Fibroblast of lung (primary cell): Measurements from ENCODE around the gene PNPLA7. TPM values are rescaled to one million over a fixed set of nuclear protein-coding genes. Genes with fewer than 3 reads are reported as not detected.

ENCODE experiments used
- DNase-seq, 2 donors: peaks; one replicate each; pipeline versions ENCODE4 v3.0.0 to v3.0.0-alpha.2; 2010; ENCODE audit warnings: low read depth in 2 of 2
- H2AFZ ChIP-seq: 2 replicates; pipeline ENCODE4 v1.5.1; 2012; ENCODE audit warnings: low read length, control low read depth, inconsistent platforms
- H3K27ac ChIP-seq: 2 replicates; pipeline ENCODE4 v1.5.1; 2011; ENCODE audit warnings: low read length, control low read depth; ENCODE audit not compliant: insufficient read depth
- H3K27me3 ChIP-seq: 2 replicates; pipeline ENCODE4 v1.5.1; 2011; ENCODE audit warnings: mild to moderate bottlenecking, low read length; ENCODE audit not compliant: control insufficient read depth, insufficient read depth
- H3K36me3 ChIP-seq: 2 replicates; pipeline ENCODE4 v1.5.1; 2011; ENCODE audit warnings: low read length; ENCODE audit not compliant: control insufficient read depth, insufficient read depth
- H3K4me1 ChIP-seq: 2 replicates; pipeline ENCODE4 v1.5.1; 2011; ENCODE audit warnings: low read length; ENCODE audit not compliant: control insufficient read depth, insufficient read depth; ENCODE audit errors: extremely low read depth
- H3K4me2 ChIP-seq: 2 replicates; pipeline ENCODE4 v1.5.1; 2011; ENCODE audit warnings: low read length, control low read depth; ENCODE audit not compliant: insufficient read depth; ENCODE audit errors: extremely low read depth
- H3K4me3 ChIP-seq, 4 experiments: fragments of 200-600 bp in 1 of 4; sonication (generic) in 1 of 4; replicated peaks in 1 of 4; 2 replicates each; pipeline ENCODE4 v1.5.1; 2011 to 2016; ENCODE audit warnings: low read length in 4 of 4, low read depth in 3 of 4, mild to moderate bottlenecking in 3 of 4, control low read depth in 2 of 4, inconsistent platforms in 1 of 4, mixed read lengths in 1 of 4; ENCODE audit not compliant: insufficient read depth in 1 of 4; ENCODE audit errors: control extremely low read depth in 1 of 4
- H3K79me2 ChIP-seq: 2 replicates; pipeline ENCODE4 v1.5.1; 2012; ENCODE audit warnings: mild to moderate bottlenecking, low read length, inconsistent platforms; ENCODE audit not compliant: control insufficient read depth, insufficient read depth
- H3K9ac ChIP-seq: 2 replicates; pipeline ENCODE4 v1.5.1; 2011; ENCODE audit warnings: mild to moderate bottlenecking, low read length, control low read depth; ENCODE audit not compliant: insufficient read depth
- H3K9me3 ChIP-seq: 2 replicates; pipeline ENCODE4 v1.5.1; 2012; ENCODE audit warnings: low read depth, low read length; ENCODE audit not compliant: control insufficient read depth, insufficient read depth
- H4K20me1 ChIP-seq: 2 replicates; pipeline ENCODE4 v1.5.1; 2011; ENCODE audit warnings: low read length; ENCODE audit not compliant: control insufficient read depth, insufficient read depth; ENCODE audit errors: extremely low read depth
- CTCF ChIP-seq, 2 donors: IDR thresholded peaks in 1 of 2; conservative IDR thresholded peaks in 1 of 2; 1 replicate in 1 of 2; 2 replicates in 1 of 2; pipeline ENCODE4 v1.5.1; 2011 to 2012; ENCODE audit warnings: low read length in 2 of 2, control low read depth in 1 of 2, inconsistent platforms in 1 of 2, low read depth in 1 of 2, mild to moderate bottlenecking in 1 of 2
- EZH2 ChIP-seq: IDR thresholded peaks from 2 replicates; pipeline ENCODE4 v1.5.1; 2012; ENCODE audit warnings: low read length, control low read depth, mild to moderate bottlenecking; ENCODE audit errors: missing control alignments
- polyA plus RNA-seq, 2 donors: library from polyadenylated mRNA; depleted of rRNA in 1 of 2; stranded (reverse) in 1 of 2; unstranded in 1 of 2; fragments of >200 nt; gene quantifications; 2 replicates each; pipeline ENCODE4 v1.2.1, GENCODE V29; 2011 to 2012; ENCODE audit warnings: missing spikeins in 1 of 2
- total RNA-seq: library from RNA; depleted of rRNA; stranded (reverse); fragments of >200 nt; gene quantifications from 2 replicates; pipeline ENCODE4 v1.2.1, GENCODE V29; 2014

PNPLA7 gene
- total and polyA plus RNA-seq, 2 donors (not counting 1 experiment from before 2014, with no cell fraction given): 0.23 to 3.0 TPM

GRCh38 chr9:137445275-137445807 lies 104.9 kb downstream of the PNPLA7 start:
- H3K9ac ChIP-seq: no peak overlapping the region
- no peak overlapping the region for H3K4me3 ChIP-seq
- H2AFZ ChIP-seq: no peak overlapping the region
- TF ChIP-seq CTCF (conservative IDR thresholded peaks at IDR 0.05 in 1 of 2, IDR thresholded peaks at IDR 0.05 in 1 of 2; ENCODE audit: low read depth in 1 of 2, low read length in 2 of 2) (peak; percentile 79 to 86), EZH2 (no peak)
- H3K36me3 ChIP-seq: peaks cover 3% of the 10 kb centered on the region
- H3K27me3 ChIP-seq: no peaks in the 10 kb centered on the region
- H3K4me1 ChIP-seq: peaks cover 2% of the 10 kb centered on the region
- no peaks in the 10 kb centered on the region for H3K79me2 ChIP-seq
- DNase-seq: peak; percentile 68 to 77
- H3K27ac ChIP-seq: no peak overlapping the region
- no peak overlapping the region for H3K4me2 ChIP-seq
- H3K9me3 ChIP-seq: no peaks in the 10 kb centered on the region
- no peaks in the 10 kb centered on the region for H4K20me1 ChIP-seq

GRCh38 chr9:137444106-137444790 lies 106.0 kb downstream of the PNPLA7 start:
- Histone ChIP-seq H3K79me2 (no peaks in the 10 kb centered on the region), H4K20me1 (no peaks in the 10 kb centered on the region), H3K36me3 (peaks cover 3% of the 10 kb centered on the region), H3K27ac (no peak overlapping the region), H3K9ac (no peak overlapping the region), H3K4me1 (peaks cover 2% of the 10 kb centered on the region), H3K27me3 (no peaks in the 10 kb centered on the region), H3K4me2 (no peak overlapping the region), H2AFZ (no peak overlapping the region), H3K9me3 (no peaks in the 10 kb centered on the region), H3K4me3 (no peak overlapping the region)
- TF ChIP-seq CTCF (conservative IDR thresholded peaks at IDR 0.05 in 1 of 2, IDR thresholded peaks at IDR 0.05 in 1 of 2; ENCODE audit: low read depth in 1 of 2, low read length in 2 of 2) (no peak), EZH2 (no peak)
- DNase-seq: no peak

- no peak overlapping the region for H3K27ac ChIP-seq
- H4K20me1 ChIP-seq: no peaks in the 10 kb centered on the region
- peaks cover 2% of the 10 kb centered on the region for H3K4me1 ChIP-seq
- H3K4me3 ChIP-seq: no peak overlapping the region
- H3K36me3 ChIP-seq: no peaks in the 10 kb centered on the region
- H3K9ac ChIP-seq: no peak overlapping the region
- H3K9me3 ChIP-seq: no peaks in the 10 kb centered on the region
- no peaks in the 10 kb centered on the region for H3K27me3 ChIP-seq
- no peak for DNase-seq
- no peaks in the 10 kb centered on the region for H3K79me2 ChIP-seq
- no peak overlapping the region for H3K4me2 ChIP-seq
- no peak overlapping the region for H2AFZ ChIP-seq
- no peak for TF ChIP-seq CTCF (conservative IDR thresholded peaks at IDR 0.05 in 1 of 2, IDR thresholded peaks at IDR 0.05 in 1 of 2; ENCODE audit: low read depth in 1 of 2, low read length in 2 of 2)
- no peak for TF ChIP-seq EZH2
These were observed 108.3 kb downstream of the PNPLA7 start for GRCh38 chr9:137441935-137442321.
